Suprapubic skin (tissue), 4 donors: Measurements from ENCODE around the gene FRYL. TPM values are rescaled to one million over a fixed set of nuclear protein-coding genes. Genes with fewer than 3 reads are reported as not detected.

Experiments used
- DNase-seq, 2 donors: peaks; one replicate each; pipeline ENCODE4 v3.0.0-alpha.2; 2019; ENCODE audit warnings: low spot score in 2 of 2
- H3K27ac ChIP-seq: fragments of 200-600 bp; sonication (generic); one replicate; pipeline ENCODE4 v1.5.1; 2019
- H3K27me3 ChIP-seq: fragments of 200-600 bp; sonication (generic); one replicate; pipeline ENCODE4 v1.5.1; 2019
- H3K36me3 ChIP-seq: fragments of 200-600 bp; sonication (generic); one replicate; pipeline ENCODE4 v1.5.1; 2019
- H3K4me1 ChIP-seq: fragments of 200-600 bp; sonication (generic); one replicate; pipeline ENCODE4 v1.5.1; 2019
- H3K4me3 ChIP-seq: fragments of 200-600 bp; sonication (generic); one replicate; pipeline ENCODE4 v1.5.1; 2019; ENCODE audit warnings: mild to moderate bottlenecking
- H3K9me3 ChIP-seq: fragments of 200-600 bp; sonication (generic); one replicate; pipeline ENCODE4 v1.5.1; 2019
- EP300 ChIP-seq: sonication (generic); formaldehyde crosslinking; IDR thresholded peaks from one replicate; pipeline ENCODE4 v1.6.1; 2017; ENCODE audit warnings: antibody characterized with exemption
- POLR2A ChIP-seq, 2 donors: fragments of 450-650 bp; IDR thresholded peaks; one replicate each; pipeline ENCODE4 v1.6.1; 2017; ENCODE audit warnings: antibody characterized with exemption in 2 of 2, mild to moderate bottlenecking in 2 of 2, moderate library complexity in 2 of 2
- POLR2AphosphoS5 ChIP-seq, 3 donors: sonication (generic); formaldehyde crosslinking; IDR thresholded peaks; one replicate each; pipeline ENCODE4 v1.6.1; 2017; ENCODE audit warnings: antibody characterized with exemption in 3 of 3
- WGBS: methylation state at CpG from one replicate; pipeline ENCODE4 v1.1.5; 2018; 5-methylcytosine and 5-hydroxymethylcytosine counted together
- total RNA-seq, 4 donors: library from RNA; depleted of rRNA; stranded (reverse); fragments of >200 nt; gene quantifications; one replicate each; pipeline ENCODE4 v1.1.0, GENCODE V29; 2016
- TF ChIP-seq, protein P1 (sequence below), 2 donors: fragments of 200-600 bp in 1 of 2; fragments of 450-650 bp in 1 of 2; sonication (generic) in 1 of 2; IDR thresholded peaks; one replicate each; pipeline ENCODE4 v1.5.1; 2016 to 2019; ENCODE audit warnings: antibody characterized with exemption in 2 of 2, mild to moderate bottlenecking in 1 of 2, moderate library complexity in 1 of 2

Gene FRYL
- total RNA-seq, 4 donors from 2014 or later = 48.4 to 168 (median 73.5) TPM

DNA sequence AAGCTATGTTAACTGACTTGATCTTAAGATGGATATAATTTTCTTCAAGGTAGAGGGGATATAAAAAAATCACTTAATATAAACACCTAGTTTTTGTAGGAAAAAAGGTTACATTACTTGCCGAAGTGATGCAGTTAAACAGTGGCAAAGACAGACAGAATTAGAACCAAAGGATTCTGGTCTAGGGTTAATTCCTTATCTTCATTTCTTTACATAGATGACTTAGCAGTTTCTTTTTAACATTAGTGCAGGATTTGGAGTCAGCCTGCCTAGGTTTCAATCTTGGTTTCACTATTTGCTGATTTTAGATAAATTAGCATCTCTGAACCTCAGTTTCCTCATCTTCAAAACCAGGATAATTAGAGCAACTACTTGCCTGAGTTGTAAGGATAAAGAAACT, 275.7 kb downstream of the FRYL start:
- Histone ChIP-seq H3K36me3 (peaks cover 63% of the 10 kb centered on the region), H3K9me3 (no peaks in the 10 kb centered on the region), H3K4me3 (no peak overlapping the region), H3K27ac (no peak overlapping the region), H3K4me1 (no peaks in the 10 kb centered on the region), H3K27me3 (no peaks in the 10 kb centered on the region)
- TF ChIP-seq, protein P1, sequence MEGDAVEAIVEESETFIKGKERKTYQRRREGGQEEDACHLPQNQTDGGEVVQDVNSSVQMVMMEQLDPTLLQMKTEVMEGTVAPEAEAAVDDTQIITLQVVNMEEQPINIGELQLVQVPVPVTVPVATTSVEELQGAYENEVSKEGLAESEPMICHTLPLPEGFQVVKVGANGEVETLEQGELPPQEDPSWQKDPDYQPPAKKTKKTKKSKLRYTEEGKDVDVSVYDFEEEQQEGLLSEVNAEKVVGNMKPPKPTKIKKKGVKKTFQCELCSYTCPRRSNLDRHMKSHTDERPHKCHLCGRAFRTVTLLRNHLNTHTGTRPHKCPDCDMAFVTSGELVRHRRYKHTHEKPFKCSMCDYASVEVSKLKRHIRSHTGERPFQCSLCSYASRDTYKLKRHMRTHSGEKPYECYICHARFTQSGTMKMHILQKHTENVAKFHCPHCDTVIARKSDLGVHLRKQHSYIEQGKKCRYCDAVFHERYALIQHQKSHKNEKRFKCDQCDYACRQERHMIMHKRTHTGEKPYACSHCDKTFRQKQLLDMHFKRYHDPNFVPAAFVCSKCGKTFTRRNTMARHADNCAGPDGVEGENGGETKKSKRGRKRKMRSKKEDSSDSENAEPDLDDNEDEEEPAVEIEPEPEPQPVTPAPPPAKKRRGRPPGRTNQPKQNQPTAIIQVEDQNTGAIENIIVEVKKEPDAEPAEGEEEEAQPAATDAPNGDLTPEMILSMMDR (IDR thresholded peaks at IDR 0.05) = no peak
- DNase-seq = no peak
- 81% methylated on average over 1 of the region's 1 CpG for WGBS

GRCh38 chr4:48504026-48504330, 276.1 kb downstream of the FRYL start:
- no peaks in the 10 kb centered on the region for H3K9me3 ChIP-seq
- no peaks in the 10 kb centered on the region for H3K27me3 ChIP-seq
- H3K4me3 ChIP-seq = no peak overlapping the region
- no peak for TF ChIP-seq POLR2A (IDR thresholded peaks at IDR 0.05)
- no peak for TF ChIP-seq EP300
- no peak overlapping the region for H3K27ac ChIP-seq
- WGBS = 97% methylated on average over 2 of the region's 2 CpGs
- no peak for DNase-seq
- H3K4me1 ChIP-seq = no peaks in the 10 kb centered on the region
- H3K36me3 ChIP-seq = peaks cover 63% of the 10 kb centered on the region

DNA sequence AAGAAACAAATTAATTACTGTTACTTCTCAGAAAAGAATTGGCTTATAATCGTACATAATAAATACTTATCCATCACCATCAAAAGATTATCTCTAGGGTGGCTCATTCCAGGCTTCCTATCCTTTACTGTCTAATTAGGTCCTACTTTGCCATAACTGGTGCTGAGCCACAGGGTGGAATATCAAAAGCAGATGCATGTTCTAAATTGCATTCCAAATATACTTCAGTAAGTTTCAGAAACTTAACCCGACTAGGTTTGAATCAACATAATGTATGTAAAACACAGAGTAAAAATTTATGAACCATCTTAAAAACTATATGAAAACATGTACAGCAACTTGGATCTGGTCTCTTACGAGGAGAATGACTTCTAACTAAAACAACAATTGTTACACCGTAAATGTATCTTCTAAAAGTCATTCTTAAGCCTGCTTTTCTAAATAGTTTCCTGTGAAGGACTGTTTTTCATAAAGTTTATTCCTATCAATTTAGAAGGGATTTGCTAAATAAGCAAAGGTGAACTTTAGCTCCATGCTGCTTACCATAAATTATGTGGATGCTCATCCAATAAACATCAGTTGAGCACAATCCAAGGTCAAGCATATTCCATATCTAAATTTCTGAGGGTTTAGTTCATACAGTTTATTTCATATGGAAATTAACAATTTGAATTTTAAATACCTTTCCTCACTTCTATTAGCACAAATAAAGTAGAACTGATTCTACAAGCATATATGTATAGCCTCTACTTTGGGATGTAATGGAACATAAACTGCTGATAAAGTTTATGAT, 276.6 kb downstream of the FRYL start:
- no peak for DNase-seq
- H3K4me1 ChIP-seq = no peaks in the 10 kb centered on the region
- H3K9me3 ChIP-seq = no peaks in the 10 kb centered on the region
- H3K27me3 ChIP-seq = no peaks in the 10 kb centered on the region
- H3K36me3 ChIP-seq = peaks cover 61% of the 10 kb centered on the region
- TF ChIP-seq POLR2A (IDR thresholded peaks at IDR 0.05) = no peak
- TF ChIP-seq EP300 = no peak
- TF ChIP-seq, protein P1 (IDR thresholded peaks at IDR 0.05) = no peak
- no peak for TF ChIP-seq POLR2AphosphoS5 (IDR thresholded peaks at IDR 0.05)
- no peak overlapping the region for H3K27ac ChIP-seq
- 54% methylated on average over 4 of the region's 4 CpGs for WGBS
- no peak overlapping the region for H3K4me3 ChIP-seq

GRCh38 chr4:48499551-48500066, 280.5 kb downstream of the FRYL start:
- Histone ChIP-seq H3K9me3 (no peaks in the 10 kb centered on the region), H3K27me3 (no peaks in the 10 kb centered on the region), H3K27ac (no peak overlapping the region), H3K4me3 (no peak overlapping the region), H3K4me1 (no peaks in the 10 kb centered on the region), H3K36me3 (peaks cover 31% of the 10 kb centered on the region)
- TF ChIP-seq EP300 (no peak), POLR2A (IDR thresholded peaks at IDR 0.05) (no peak), POLR2AphosphoS5 (IDR thresholded peaks at IDR 0.05) (no peak)
- TF ChIP-seq, protein P1 (IDR thresholded peaks at IDR 0.05) = no peak
- 77% methylated on average over 3 of the region's 3 CpGs for WGBS
- no peak for DNase-seq

GRCh38 chr4:48498895-48499294, 281.2 kb downstream of the FRYL start:
- H3K4me1 ChIP-seq = no peaks in the 10 kb centered on the region
- H3K36me3 ChIP-seq = peaks cover 23% of the 10 kb centered on the region
- no peaks in the 10 kb centered on the region for H3K9me3 ChIP-seq
- DNase-seq = no peak
- TF ChIP-seq EP300 (no peak), POLR2A (IDR thresholded peaks at IDR 0.05) (no peak), POLR2AphosphoS5 (IDR thresholded peaks at IDR 0.05) (no peak)
- TF ChIP-seq, protein P1 (IDR thresholded peaks at IDR 0.05) = no peak
- no peak overlapping the region for H3K4me3 ChIP-seq
- no peaks in the 10 kb centered on the region for H3K27me3 ChIP-seq
- H3K27ac ChIP-seq = no peak overlapping the region
- WGBS = 92% methylated on average over 4 of the region's 4 CpGs
